Measurements from ENCODE around the gene TMEM238. TPM values are rescaled to one million over a fixed set of nuclear protein-coding genes. Genes with fewer than 3 reads are reported as not detected.

Gene TMEM238
- polyA plus RNA-seq, 1 donor from 2014 or later = not detected

GRCh38 chr19:55391191-55391670 is 7.1 kb upstream of the TMEM238 start:
- Histone ChIP-seq H3K9ac (ENCODE audit: low read length) (no peak overlapping the region), H3K27ac (ENCODE audit: low read length) (no peak overlapping the region), H3K4me3 (ENCODE audit: low read length) (no peak overlapping the region), H3K79me2 (replicated peaks; ENCODE audit: insufficient read depth, low read length) (peaks cover 19% of the 10 kb centered on the region), H3K9me2 (ENCODE audit: insufficient read depth, low read length) (no peaks in the 10 kb centered on the region), H3K9me3 (ENCODE audit: low read length) (no peaks in the 10 kb centered on the region), H3F3A (ENCODE audit: insufficient read depth, low read length, poor library complexity, severe bottlenecking) (peaks cover 5% of the 10 kb centered on the region), H3K4me2 (ENCODE audit: low read length) (no peak overlapping the region), H4K20me1 (ENCODE audit: insufficient read depth) (peaks cover 21% of the 10 kb centered on the region), H2AFZ (ENCODE audit: low read depth, low read length) (no peak overlapping the region), H3K27me3 (ENCODE audit: insufficient read depth, low read depth, low read length) (no peaks in the 10 kb centered on the region), H3K36me3 (ENCODE audit: insufficient read depth, low read length) (no peaks in the 10 kb centered on the region)
- TF ChIP-seq RAD21 (conservative IDR thresholded peaks at IDR 0.05) = no peak
- TF ChIP-seq TAF1 (IDR thresholded peaks at IDR 0.05; ENCODE audit: low read depth) = no peak
- no peak for TF ChIP-seq SMC3 (conservative IDR thresholded peaks at IDR 0.05; ENCODE audit: poor library complexity)
- TF ChIP-seq EP300 (conservative IDR thresholded peaks at IDR 0.05; ENCODE audit: poor library complexity, severe bottlenecking) = no peak
- TF ChIP-seq MXI1 (conservative IDR thresholded peaks at IDR 0.05; ENCODE audit: poor library complexity, severe bottlenecking) = no peak
- TF ChIP-seq EZH2 (IDR thresholded peaks at IDR 0.05; ENCODE audit: borderline replicate concordance, insufficient read depth, low read length, poor library complexity, severe bottlenecking) = no peak
- no peak for TF ChIP-seq POLR2AphosphoS5 (IDR thresholded peaks at IDR 0.05)
- no peak for TF ChIP-seq REST (IDR thresholded peaks at IDR 0.05; ENCODE audit: borderline replicate concordance)
- no peak for TF ChIP-seq CTCF (IDR thresholded peaks at IDR 0.05; ENCODE audit: poor library complexity, severe bottlenecking)

- peaks cover 5% of the 10 kb centered on the region for H3F3A ChIP-seq (ENCODE audit: insufficient read depth, low read length, poor library complexity, severe bottlenecking)
- H3K79me2 ChIP-seq (replicated peaks; ENCODE audit: insufficient read depth, low read length) = peaks cover 22% of the 10 kb centered on the region
- no peak overlapping the region for H3K4me2 ChIP-seq (ENCODE audit: low read length)
- no peak overlapping the region for H3K9ac ChIP-seq (ENCODE audit: low read length)
- H3K36me3 ChIP-seq (ENCODE audit: insufficient read depth, low read length) = no peaks in the 10 kb centered on the region
- H3K27ac ChIP-seq (ENCODE audit: low read length) = no peak overlapping the region
- H3K4me3 ChIP-seq (ENCODE audit: low read length) = no peak overlapping the region
- H3K27me3 ChIP-seq (ENCODE audit: insufficient read depth, low read depth, low read length) = no peaks in the 10 kb centered on the region
- no peak for TF ChIP-seq REST (IDR thresholded peaks at IDR 0.05; ENCODE audit: borderline replicate concordance)
- no peak for TF ChIP-seq TAF1 (IDR thresholded peaks at IDR 0.05; ENCODE audit: low read depth)
- no peak for TF ChIP-seq EP300 (conservative IDR thresholded peaks at IDR 0.05; ENCODE audit: poor library complexity, severe bottlenecking)
- no peak for TF ChIP-seq EZH2 (IDR thresholded peaks at IDR 0.05; ENCODE audit: borderline replicate concordance, insufficient read depth, low read length, poor library complexity, severe bottlenecking)
- H2AFZ ChIP-seq (ENCODE audit: low read depth, low read length) = no peak overlapping the region
- H3K9me2 ChIP-seq (ENCODE audit: insufficient read depth, low read length) = no peaks in the 10 kb centered on the region
- peaks cover 21% of the 10 kb centered on the region for H4K20me1 ChIP-seq (ENCODE audit: insufficient read depth)
- H3K9me3 ChIP-seq (ENCODE audit: low read length) = no peaks in the 10 kb centered on the region
These were observed 6.4 kb upstream of the TMEM238 start for GRCh38 chr19:55390461-55390880.

All from neural cell (in vitro differentiated cells).